Hepatocyte (in vitro differentiated cells): ENCODE results near the gene WDTC1. TPM values are rescaled to one million over a fixed set of nuclear protein-coding genes. Genes with fewer than 3 reads are reported as not detected.

ENCODE experiments used
- DNase-seq: peaks from one replicate; pipeline ENCODE4 v3.0.0-alpha.2; 2016; ENCODE audit warnings: low spot score
- H2AFZ ChIP-seq: fragments of 200-600 bp; sonication (generic); 2 replicates; pipeline ENCODE4 v1.6.0; 2016; ENCODE audit warnings: antibody characterized with exemption, mild to moderate bottlenecking
- H3K27ac ChIP-seq: fragments of 200-600 bp; sonication (generic); 2 replicates; pipeline ENCODE4 v1.5.1; 2016; ENCODE audit warnings: mild to moderate bottlenecking
- H3K27me3 ChIP-seq: fragments of 200-600 bp; sonication (generic); 2 replicates; pipeline ENCODE4 v1.6.1; 2016
- H3K36me3 ChIP-seq: fragments of 200-600 bp; sonication (generic); replicated peaks from 2 replicates; pipeline ENCODE4 v1.5.1; 2016; ENCODE audit warnings: low read depth; ENCODE audit not compliant: insufficient read depth
- H3K4me1 ChIP-seq: fragments of 200-600 bp; sonication (generic); 2 replicates; pipeline ENCODE4 v1.5.1; 2016; ENCODE audit warnings: mild to moderate bottlenecking, moderate library complexity; ENCODE audit not compliant: insufficient read depth
- H3K4me2 ChIP-seq: fragments of 200-600 bp; sonication (generic); 2 replicates; pipeline ENCODE4 v1.6.0; 2016
- H3K4me3 ChIP-seq: fragments of 200-600 bp; sonication (generic); 2 replicates; pipeline ENCODE4 v1.5.1; 2016; ENCODE audit warnings: mild to moderate bottlenecking
- H3K79me2 ChIP-seq: fragments of 200-600 bp; sonication (generic); 2 replicates; pipeline ENCODE4 v1.6.0; 2017; ENCODE audit warnings: mild to moderate bottlenecking
- H3K9me2 ChIP-seq: fragments of 200-600 bp; sonication (generic); replicated peaks from 2 replicates; pipeline ENCODE4 v1.6.0; 2017; ENCODE audit warnings: mild to moderate bottlenecking; ENCODE audit not compliant: insufficient read depth
- H3K9me3 ChIP-seq: fragments of 200-600 bp; sonication (generic); 2 replicates; pipeline ENCODE4 v1.5.1; 2016; ENCODE audit warnings: low read depth, mild to moderate bottlenecking
- H4K20me1 ChIP-seq: fragments of 200-600 bp; sonication (generic); 2 replicates; pipeline ENCODE4 v1.6.0; 2016; ENCODE audit warnings: mild to moderate bottlenecking; ENCODE audit not compliant: insufficient read depth, poor library complexity, severe bottlenecking
- EZH2 ChIP-seq: fragments of 200-600 bp; sonication (generic); IDR thresholded peaks from 2 replicates; pipeline ENCODE4 v1.6.1; 2016; ENCODE audit warnings: antibody characterized with exemption, mild to moderate bottlenecking, borderline replicate concordance
- EZH2phosphoT487 ChIP-seq: fragments of 200-600 bp; sonication (generic); IDR thresholded peaks from one replicate; pipeline ENCODE4 v1.6.1; 2018; ENCODE audit warnings: antibody characterized with exemption, mild to moderate bottlenecking, low read depth, moderate library complexity; ENCODE audit not compliant: unreplicated experiment, severe bottlenecking
- WGBS: methylation state at CpG from one replicate; pipeline ENCODE4 v1.1.6; 2016; ENCODE audit warnings: low lambda C conversion rate; ENCODE audit errors: missing lambda C conversion rate; 5-methylcytosine and 5-hydroxymethylcytosine counted together
- polyA plus RNA-seq: library from polyadenylated mRNA; unstranded; fragments of >200 nt; fragmentation: Nextera tagmentation; extraction: Ambion mirVana; gene quantifications from 2 replicates; pipeline ENCODE4 v1.2.1, GENCODE V29; 2016
- total RNA-seq: library from RNA; depleted of rRNA; stranded (reverse); fragments of >200 nt; gene quantifications from 2 replicates; pipeline ENCODE4 v1.2.3, GENCODE V29; 2014
- TF ChIP-seq, protein P1 (sequence below): fragments of 200-600 bp; sonication (generic); IDR thresholded peaks from 2 replicates; pipeline ENCODE4 v1.5.1; 2016; ENCODE audit warnings: antibody characterized with exemption, mild to moderate bottlenecking; ENCODE audit not compliant: poor library complexity

The WDTC1 gene
- total and polyA plus RNA-seq, 2 experiments from 2014 or later, result 11.0 to 22.8 TPM

- no peaks in the 10 kb centered on the region for H4K20me1 ChIP-seq
- DNase-seq, result no peak
Observed at GRCh38 chr1:27302612-27303011, 68.2 kb downstream of the WDTC1 start.

GRCh38 chr1:27303509-27303908 lies 69.1 kb downstream of the WDTC1 start:
- H3K27me3 ChIP-seq, result no peaks in the 10 kb centered on the region
- H3K4me2 ChIP-seq, result no peak overlapping the region
- H2AFZ ChIP-seq, result no peak overlapping the region
- H3K27ac ChIP-seq, result no peak overlapping the region
- no peak overlapping the region for H3K4me3 ChIP-seq
- H4K20me1 ChIP-seq, result no peaks in the 10 kb centered on the region
- 95% methylated on average over 15 of the region's 15 CpGs for WGBS
- H3K9me2 ChIP-seq, result no peaks in the 10 kb centered on the region
- no peak for TF ChIP-seq EZH2phosphoT487
- TF ChIP-seq, protein P1, sequence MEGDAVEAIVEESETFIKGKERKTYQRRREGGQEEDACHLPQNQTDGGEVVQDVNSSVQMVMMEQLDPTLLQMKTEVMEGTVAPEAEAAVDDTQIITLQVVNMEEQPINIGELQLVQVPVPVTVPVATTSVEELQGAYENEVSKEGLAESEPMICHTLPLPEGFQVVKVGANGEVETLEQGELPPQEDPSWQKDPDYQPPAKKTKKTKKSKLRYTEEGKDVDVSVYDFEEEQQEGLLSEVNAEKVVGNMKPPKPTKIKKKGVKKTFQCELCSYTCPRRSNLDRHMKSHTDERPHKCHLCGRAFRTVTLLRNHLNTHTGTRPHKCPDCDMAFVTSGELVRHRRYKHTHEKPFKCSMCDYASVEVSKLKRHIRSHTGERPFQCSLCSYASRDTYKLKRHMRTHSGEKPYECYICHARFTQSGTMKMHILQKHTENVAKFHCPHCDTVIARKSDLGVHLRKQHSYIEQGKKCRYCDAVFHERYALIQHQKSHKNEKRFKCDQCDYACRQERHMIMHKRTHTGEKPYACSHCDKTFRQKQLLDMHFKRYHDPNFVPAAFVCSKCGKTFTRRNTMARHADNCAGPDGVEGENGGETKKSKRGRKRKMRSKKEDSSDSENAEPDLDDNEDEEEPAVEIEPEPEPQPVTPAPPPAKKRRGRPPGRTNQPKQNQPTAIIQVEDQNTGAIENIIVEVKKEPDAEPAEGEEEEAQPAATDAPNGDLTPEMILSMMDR, result no peak
- TF ChIP-seq EZH2, result no peak
- no peaks in the 10 kb centered on the region for H3K36me3 ChIP-seq
- no peaks in the 10 kb centered on the region for H3K9me3 ChIP-seq
- peaks cover 23% of the 10 kb centered on the region for H3K4me1 ChIP-seq
- DNase-seq, result no peak
- no peaks in the 10 kb centered on the region for H3K79me2 ChIP-seq

More at GRCh38 chr1:27302612-27303011, 68.2 kb downstream of the WDTC1 start:
- Histone ChIP-seq H3K4me3 (no peak overlapping the region), H3K27ac (no peak overlapping the region), H3K79me2 (no peaks in the 10 kb centered on the region), H3K36me3 (no peaks in the 10 kb centered on the region), H3K9me3 (no peaks in the 10 kb centered on the region), H3K4me1 (peaks cover 28% of the 10 kb centered on the region), H3K9me2 (no peaks in the 10 kb centered on the region), H2AFZ (no peak overlapping the region), H3K4me2 (no peak overlapping the region), H3K27me3 (no peaks in the 10 kb centered on the region)
- TF ChIP-seq EZH2, result no peak
- TF ChIP-seq, protein P1, result no peak
- no peak for TF ChIP-seq EZH2phosphoT487
- WGBS, result 92% methylated on average over 2 of the region's 2 CpGs

DNA sequence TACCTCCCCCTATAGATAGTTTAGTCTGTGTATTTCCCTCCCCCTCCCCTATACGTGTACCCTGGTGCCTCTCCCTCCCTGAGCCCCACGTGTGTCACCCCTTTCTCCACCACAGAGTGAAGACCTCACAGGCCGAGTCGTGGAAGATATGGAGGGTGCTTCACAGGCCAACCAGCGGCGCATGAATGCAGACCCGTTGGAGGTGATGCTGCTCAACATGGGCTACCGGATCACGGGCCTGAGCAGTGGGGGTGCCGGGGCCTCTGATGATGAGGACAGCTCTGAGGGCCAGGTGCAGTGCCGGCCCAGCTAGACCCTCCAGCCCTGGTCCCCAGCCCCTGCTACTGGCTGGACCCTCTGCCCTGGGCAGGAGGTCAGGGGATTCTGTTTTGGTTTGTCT lies 71.6 kb downstream of the WDTC1 start:
- TF ChIP-seq EZH2 (no peak), EZH2phosphoT487 (no peak)
- TF ChIP-seq, protein P1, result no peak
- H3K4me3 ChIP-seq, result no peak overlapping the region
- no peaks in the 10 kb centered on the region for H3K36me3 ChIP-seq
- H3K9me3 ChIP-seq, result no peaks in the 10 kb centered on the region
- H3K27me3 ChIP-seq, result no peaks in the 10 kb centered on the region
- WGBS, result 93% methylated on average over 11 of the region's 11 CpGs
- H3K27ac ChIP-seq, result no peak overlapping the region
- H2AFZ ChIP-seq, result no peak overlapping the region
- H3K4me1 ChIP-seq, result peaks cover 2% of the 10 kb centered on the region
- no peaks in the 10 kb centered on the region for H3K79me2 ChIP-seq
- H3K4me2 ChIP-seq, result no peak overlapping the region
- DNase-seq, result no peak
- H3K9me2 ChIP-seq, result no peaks in the 10 kb centered on the region
- H4K20me1 ChIP-seq, result no peaks in the 10 kb centered on the region
